Islet precursor cell (in vitro differentiated cells): ENCODE measurements around the gene WNT1.

ENCODE experiments used
- DNase-seq: peaks from one replicate; pipeline ENCODE4 v3.0.0-alpha.2; 2018

WNT1 gene

GRCh38 chr12:49030714-49031572, 52.8 kb downstream of the WNT1 start:
- peak; percentile 51 for DNase-seq

GRCh38 chr12:49031573-49032161, 53.5 kb downstream of the WNT1 start:
- no peak for DNase-seq
